HG03575 (cell line): ENCODE data around the gene CANT1.
"Not testable (repeated sequence)": the region's sequence is repeated elsewhere in the genome, so short reads cannot be mapped to it uniquely, and the experiment has no call there.

Experiments
- ATAC-seq: cut with Tn5 transposase; IDR thresholded peaks from one replicate; pipeline ENCODE4 v1.9.1; 2021; ENCODE audit not compliant: unreplicated experiment, insufficient number of reproducible peaks, low FRiP score; ENCODE audit errors: extremely low read depth

Gene CANT1

DNA sequence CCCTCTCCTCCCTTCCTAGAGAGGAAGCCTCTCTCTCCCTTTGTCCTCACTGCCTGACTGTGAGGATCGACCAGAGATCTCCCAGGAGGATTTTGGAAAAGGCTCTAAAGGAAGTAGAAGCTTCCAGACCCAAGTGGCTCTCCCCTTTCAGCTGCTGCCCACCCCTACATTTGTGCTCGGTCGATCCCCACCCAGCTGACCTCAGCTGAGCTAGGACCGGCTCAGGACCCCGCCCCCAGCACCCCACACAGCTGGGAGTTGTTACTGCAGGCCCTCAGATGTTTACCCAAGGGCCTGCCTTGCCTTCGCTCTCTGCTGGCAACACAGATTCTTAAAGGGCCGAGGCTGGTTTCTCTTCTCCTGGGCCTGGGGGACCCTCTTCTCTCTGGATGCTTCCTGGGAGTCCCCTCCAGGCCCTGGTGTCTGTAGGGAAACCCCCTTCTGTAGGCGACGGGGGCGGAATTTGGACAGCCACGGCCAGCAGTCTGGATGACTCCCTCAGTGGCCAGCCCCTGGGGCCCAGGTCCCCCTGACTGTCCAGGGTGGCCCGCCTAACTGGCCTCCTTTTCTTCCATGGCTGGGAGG is 57.5 kb downstream of the CANT1 start:
- ATAC-seq: no peak

DNA sequence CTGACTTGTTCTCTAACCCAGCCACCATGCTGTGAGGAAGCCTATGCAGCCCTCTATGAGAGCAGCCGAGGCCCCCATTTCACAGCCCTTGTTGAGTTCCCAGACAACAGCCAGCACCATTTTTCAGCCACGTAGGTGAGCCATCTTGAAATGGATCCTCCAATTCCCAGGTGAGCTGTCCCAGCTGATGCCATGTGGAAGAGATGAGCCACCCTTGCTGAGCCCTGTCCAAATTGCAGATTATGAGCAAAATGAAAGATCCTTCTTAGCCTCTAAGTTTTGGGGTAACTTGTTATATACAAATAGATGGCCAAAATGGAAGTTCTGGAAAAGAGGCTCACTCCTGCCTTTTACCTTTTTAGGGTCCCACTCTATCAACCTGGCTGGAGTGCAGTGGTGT is 58.7 kb downstream of the CANT1 start:
- no peak for ATAC-seq

DNA sequence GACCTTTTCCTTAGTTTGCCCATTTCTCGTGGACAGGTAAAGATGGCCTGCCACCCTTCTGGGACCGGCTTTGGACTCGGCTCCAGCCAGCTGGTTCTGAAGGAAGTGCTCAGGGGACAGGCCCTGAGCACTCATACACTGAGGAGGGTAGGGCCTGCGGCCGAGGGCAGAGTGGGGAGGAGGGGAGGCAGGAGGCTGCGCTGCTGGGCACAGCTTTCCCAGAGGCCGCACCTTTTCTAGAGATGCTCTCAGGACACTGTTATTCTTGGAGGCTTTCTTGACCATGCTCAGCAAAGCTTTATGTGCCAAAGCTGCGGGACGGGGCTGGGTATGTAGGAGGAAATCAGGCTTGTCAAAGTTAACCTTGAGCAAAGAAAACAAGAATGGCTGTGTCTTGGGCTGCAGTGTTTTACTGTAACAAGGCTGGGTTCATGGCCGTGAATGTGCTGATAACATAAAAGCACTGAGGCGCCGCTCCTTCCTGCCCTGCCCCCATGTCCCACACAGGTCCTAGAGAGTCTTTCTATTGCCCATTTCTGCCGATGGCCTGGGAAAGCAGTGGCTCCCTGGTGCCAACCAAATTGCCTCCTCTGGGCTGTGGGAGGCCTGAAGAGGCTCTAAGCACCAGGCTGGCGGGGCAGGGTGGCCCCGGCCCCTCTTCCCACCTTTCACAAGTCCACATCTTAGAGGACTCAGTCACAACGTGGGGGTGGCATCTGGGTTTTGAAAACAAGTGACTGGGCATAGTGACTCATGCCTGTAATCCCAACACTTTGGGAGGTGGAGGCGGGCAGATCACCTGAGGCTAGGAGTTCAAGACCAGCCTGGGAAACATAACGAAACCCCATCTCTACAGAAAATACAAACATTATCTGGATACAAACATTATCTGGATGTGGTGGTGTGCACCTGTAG is 62.1 kb downstream of the CANT1 start:
- no peak for ATAC-seq

DNA sequence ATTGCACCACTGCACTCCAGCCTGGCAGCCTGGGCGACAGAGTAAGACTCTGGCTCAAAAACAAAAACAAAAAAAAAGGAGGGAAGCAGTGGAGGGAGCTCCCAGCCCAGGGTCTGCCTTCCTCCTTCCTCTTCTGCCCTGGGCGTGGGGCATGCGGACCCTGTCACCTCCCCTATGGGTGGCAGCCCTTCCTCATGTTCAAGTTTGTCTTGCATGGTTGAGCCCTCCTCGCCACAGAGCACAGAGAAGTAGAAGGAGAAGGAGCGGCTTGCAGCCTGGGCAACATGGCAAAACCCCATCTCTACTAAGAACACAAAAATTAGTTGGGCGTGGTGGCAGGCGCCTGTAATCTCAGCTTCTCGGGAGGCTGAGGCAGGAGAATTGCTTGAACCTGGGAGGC is 62.9 kb downstream of the CANT1 start:
- ATAC-seq: no peak

DNA sequence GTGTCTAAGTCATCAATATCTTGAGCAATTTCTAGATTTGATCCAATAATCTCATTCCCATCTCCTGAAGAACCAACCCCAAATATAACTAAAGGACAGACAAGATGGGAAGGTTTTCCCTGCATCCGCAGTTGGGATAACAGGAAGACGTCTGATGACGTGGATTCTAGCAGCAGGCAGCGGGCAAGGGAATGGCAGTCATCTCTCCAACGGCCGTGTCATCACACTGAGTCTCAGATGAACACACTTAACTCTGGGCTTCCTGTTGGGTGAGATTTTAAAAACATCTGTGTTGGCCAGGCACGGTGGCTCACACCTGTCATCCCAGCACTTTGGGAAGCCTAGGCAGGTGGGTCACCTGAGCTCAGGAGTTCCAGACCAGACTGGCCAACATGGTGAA is 63.4 kb downstream of the CANT1 start:
- no peak for ATAC-seq

DNA sequence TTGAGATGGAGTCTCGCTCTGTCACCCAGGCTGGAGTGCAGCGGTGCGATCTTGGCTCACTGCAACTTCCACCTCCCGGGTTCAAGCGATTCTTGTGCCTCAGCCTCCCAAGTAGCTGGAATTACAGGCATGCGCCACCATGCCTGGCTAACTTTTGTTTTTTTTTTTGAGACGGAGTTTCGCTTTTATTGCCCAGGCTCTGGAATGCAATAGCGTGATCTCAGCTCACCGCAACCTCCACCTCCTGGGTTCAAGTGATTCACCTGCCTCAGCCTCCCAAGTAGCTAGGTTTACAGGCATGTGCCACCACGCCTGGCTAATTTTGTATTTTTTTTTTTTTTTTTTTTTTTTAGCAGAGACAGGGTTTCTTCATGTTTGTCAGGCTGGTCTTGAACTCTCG is 64.1 kb downstream of the CANT1 start:
- ATAC-seq: not testable (repeated sequence)

DNA sequence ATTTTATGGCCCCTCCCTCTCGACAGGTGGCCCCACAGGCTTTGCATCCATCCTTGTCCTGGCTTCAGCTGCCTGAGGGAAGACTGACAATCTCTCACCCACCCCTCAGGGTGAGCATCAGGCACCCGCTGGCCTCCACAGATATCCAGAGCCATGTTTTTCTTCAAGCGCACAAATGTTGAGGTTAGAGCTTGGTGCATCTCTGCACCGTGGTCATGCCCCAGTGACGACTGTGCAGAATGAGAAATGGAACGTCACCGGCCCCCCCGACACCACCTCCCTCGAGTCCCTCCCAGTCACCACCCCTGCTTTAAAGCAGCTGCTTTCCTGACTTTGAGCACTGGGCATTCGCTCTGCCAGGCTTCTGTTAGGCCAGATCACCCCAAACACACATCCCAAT is 64.6 kb downstream of the CANT1 start:
- ATAC-seq: no peak

DNA sequence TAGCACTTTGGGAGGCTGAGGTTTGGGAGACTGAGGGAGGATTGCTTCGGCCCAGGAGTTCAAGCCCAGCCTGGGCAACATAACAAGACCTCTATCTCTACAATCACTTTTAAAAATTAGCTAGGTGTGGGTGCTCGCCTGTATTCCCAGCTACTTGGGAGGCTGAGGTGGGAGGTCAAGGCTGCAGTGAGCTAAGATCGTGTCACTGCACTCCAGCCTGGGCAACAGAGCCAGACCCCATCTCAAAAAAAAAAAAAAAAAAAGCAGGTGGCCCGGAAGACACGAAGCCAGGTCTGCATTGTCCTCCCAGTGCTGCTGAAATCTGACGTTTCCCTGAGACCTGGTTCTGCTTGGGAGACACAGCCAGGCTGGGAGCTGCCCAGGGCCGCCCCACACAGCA is 65.5 kb downstream of the CANT1 start:
- no peak for ATAC-seq
